Spleen (tissue), 7 donors: ENCODE results near the gene PUS1.

Experiments
- POLR2A ChIP-seq, 3 donors: fragments of 450-650 bp; IDR thresholded peaks; one replicate each; pipeline ENCODE4 v1.5.1; 2017; ENCODE audit warnings: antibody characterized with exemption in 3 of 3, mild to moderate bottlenecking in 1 of 3
- POLR2AphosphoS5 ChIP-seq, 3 donors: sonication (generic); formaldehyde crosslinking; IDR thresholded peaks; one replicate each; pipeline ENCODE4 v1.5.1; 2017; ENCODE audit warnings: antibody characterized with exemption in 3 of 3
- TF ChIP-seq, protein P1 (sequence below), 11 experiments: fragments of 200-600 bp in 7 of 11; fragments of 450-650 bp in 4 of 11; sonication (generic) in 4 of 11; IDR thresholded peaks in 8 of 11; conservative IDR thresholded peaks in 3 of 11; 1 replicate in 7 of 11; 2 replicates in 4 of 11; pipeline versions ENCODE4 v1.4.0 to v1.8.0; 2016 to 2021; ENCODE audit warnings: antibody characterized with exemption in 11 of 11, inconsistent platforms in 4 of 11, mild to moderate bottlenecking in 1 of 11
- donor health status: DM: no; HTN: no; CAD: no; lungs with moderate emphysema.
- donor health status: DM: no; HTN: no; CAD: no.
- donor health status: DM: no; HTN: no; CAD: no.

DNA sequence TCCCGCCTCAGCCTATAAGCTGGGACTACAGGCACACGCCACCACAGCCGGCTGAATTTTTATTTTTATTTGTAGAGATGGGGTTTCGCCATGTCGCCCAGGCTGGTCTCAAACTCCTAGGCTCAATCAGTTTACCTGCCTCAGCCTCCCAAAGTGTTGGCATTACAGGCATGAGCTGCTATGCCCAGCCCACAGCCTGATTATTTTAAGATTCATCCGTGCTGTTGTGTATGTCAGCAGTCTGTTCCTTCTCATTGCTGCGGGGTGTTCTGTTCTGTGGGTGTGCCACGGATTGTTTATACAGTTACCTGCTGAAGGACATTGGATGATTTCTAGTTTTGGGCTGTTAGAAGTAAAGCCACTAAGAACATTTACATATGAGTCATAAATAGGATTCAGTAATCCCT, 11.1 kb downstream of the PUS1 start:
- no peak for TF ChIP-seq POLR2AphosphoS5 (IDR thresholded peaks at IDR 0.05)
- TF ChIP-seq, protein P1, sequence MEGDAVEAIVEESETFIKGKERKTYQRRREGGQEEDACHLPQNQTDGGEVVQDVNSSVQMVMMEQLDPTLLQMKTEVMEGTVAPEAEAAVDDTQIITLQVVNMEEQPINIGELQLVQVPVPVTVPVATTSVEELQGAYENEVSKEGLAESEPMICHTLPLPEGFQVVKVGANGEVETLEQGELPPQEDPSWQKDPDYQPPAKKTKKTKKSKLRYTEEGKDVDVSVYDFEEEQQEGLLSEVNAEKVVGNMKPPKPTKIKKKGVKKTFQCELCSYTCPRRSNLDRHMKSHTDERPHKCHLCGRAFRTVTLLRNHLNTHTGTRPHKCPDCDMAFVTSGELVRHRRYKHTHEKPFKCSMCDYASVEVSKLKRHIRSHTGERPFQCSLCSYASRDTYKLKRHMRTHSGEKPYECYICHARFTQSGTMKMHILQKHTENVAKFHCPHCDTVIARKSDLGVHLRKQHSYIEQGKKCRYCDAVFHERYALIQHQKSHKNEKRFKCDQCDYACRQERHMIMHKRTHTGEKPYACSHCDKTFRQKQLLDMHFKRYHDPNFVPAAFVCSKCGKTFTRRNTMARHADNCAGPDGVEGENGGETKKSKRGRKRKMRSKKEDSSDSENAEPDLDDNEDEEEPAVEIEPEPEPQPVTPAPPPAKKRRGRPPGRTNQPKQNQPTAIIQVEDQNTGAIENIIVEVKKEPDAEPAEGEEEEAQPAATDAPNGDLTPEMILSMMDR (IDR thresholded peaks at IDR 0.05 in 8 of 11, conservative IDR thresholded peaks at IDR 0.05 in 3 of 11), result no peak
- no peak for TF ChIP-seq POLR2A (IDR thresholded peaks at IDR 0.05)
